Activated CD4-positive, CD25-positive, alpha-beta regulatory T cell treated with anti-CD3 and anti-CD28 coated beads, Interleukin-2, amount 50 U/mL, for 72 hours (primary cell): Measurements from ENCODE around the gene DNAH8.
"Not testable (repeated sequence)": the region's sequence is repeated elsewhere in the genome, so short reads cannot be mapped to it uniquely, and the experiment has no call there.

Source experiments
- DNase-seq: peaks from one replicate; pipeline ENCODE4 v3.0.0; 2021

DNAH8 gene

DNA sequence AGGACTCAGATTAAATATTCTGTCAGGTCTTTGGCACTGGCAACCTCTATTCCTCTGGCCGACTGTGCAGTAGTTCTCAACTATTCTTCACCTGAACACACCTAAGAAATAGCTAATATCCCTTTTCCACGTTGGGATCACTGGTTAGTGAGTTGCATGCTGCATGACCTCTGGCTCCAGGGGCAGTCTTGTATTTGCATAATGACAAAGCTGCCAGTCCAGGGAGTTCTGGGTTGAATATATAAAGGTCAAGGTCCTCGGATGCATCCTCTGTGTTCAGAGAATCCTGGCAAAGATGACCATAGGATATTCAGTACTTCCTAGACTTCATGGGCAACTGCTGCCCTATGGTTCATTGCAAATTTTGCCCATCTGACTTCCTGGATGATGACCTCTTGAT lies 131.2 kb downstream of the DNAH8 start:
- DNase-seq: no peak

DNA sequence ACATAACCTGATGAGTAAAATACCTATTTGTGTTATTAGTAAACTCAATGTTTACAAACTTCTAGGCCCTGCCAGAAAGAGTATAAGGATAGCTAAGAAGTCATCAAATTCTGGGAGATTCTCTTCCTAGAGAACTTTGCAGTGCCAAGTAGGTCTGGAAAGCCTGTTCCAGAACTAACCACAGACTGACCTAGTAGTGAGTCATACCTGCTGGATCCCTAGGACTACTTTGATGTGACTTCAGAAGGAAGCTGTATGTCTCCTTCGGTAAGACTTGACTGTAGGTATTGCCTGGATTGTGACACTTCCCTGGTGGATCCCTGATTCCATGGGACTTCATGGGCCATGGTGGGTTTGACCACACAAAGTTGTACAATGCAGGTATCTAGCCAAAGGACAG lies 131.7 kb downstream of the DNAH8 start:
- no peak for DNase-seq

DNA sequence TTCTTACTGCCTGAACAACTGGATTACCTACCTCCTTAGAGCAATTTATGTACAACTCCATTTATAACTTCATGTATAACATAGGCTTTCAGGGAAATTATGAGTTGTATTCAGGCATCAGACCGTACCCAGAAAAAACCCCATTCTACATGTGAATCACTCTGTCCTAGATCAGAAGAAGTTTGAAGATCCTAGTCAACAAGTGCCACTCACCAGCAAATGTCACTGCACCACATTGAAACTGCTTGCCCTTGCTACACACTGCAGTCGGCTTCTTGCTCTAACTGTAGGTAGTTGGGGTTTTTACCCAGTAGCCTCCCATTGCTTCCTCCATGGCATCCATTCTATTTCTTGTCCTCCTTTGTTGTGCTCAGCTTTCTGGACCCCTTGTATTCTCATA lies 132.4 kb downstream of the DNAH8 start:
- no peak for DNase-seq

DNA sequence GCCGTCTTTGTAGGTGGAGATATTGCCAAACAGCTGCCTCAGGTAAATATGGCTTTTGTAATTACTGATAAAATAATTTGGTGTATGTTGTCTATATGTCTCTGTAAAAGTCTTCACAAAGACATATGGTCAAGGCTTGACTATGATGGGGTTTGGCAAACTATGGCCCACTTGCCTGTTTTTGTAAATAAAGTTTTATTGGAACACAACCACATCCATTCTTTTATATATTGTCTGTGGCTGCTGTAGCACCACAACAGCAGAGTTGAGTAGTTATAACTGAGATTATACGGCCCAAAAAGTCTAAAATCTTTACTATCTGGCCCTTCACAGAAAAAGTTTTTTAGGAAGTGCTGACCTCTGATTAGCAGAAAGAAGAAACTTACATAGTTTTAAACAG lies 133.6 kb downstream of the DNAH8 start:
- no peak for DNase-seq

DNA sequence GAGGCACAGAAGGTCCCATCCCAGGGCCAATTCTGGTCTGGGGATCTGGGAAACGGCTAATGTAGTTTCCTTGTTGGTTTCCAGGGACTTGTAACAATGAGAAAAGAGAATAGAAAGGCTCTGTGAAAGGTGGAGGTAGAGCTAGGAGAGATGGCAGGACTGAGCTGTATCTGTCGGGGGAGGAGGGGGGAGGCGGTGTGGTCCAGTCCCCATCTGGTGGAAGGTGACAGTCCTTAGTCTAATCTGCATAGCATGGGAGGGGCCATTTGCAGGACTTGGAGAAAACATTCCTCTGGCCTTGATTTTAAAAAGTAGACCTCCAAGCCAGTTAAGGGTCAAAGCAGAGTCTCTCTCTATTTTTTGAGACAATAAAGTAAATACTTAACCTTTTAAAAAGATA lies 137.1 kb downstream of the DNAH8 start:
- DNase-seq: no peak

DNA sequence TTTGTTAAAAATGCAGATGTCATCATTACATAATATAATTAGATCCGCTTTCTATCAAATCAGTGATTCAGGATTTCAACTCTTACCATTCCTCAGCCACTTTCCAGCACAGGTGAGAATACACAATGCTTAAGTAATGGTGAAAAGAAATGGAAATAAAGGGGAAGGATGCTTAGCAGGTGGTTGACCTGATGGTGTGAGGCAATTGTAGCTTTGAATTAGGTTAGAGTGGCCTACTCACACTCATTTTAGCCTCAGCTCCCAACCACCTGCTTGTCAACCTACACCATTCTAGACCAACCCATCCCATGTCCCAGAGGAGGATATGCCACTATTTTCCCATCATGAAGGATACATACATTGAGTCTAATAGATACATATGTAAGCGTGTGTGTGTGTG lies 138.1 kb downstream of the DNAH8 start:
- DNase-seq: no peak

DNA sequence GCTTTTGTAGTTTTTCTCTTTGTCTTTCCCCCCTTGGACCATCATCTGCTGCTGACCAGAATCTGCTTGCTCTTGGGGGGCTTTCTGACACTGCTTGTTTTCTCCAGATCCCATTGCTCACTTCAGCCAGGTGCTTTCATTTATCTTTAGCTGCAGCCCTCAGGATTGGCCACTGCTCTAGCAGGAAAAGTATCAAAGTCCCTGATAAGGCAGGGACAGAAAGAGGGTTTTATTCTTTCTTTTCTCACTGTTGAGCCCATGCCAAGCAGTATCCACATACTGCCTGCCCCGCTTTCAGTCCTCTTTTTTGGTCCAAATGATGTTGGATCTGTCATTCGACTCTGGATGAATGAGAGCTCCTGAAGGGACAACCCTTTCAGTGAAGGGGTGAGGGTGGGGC lies 141.4 kb downstream of the DNAH8 start:
- DNase-seq: no peak

DNA sequence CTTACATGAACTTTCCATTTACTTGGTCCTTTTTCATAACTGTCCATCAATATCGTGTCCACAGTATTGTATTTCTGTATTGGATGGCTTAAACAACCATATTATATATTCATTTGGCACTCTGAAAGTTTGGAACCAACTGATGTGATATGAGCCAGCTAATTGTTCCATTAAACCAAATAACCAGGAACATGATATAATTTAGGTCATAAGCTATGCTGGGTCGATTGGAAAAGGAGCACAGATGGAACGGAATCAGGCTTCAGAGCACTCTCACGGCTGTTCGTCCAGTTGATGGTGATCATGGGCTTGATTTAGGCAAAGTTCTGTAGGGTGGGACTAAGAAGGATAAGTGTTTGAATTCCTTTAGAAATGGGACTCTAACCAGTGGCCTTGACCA lies 142.7 kb downstream of the DNAH8 start:
- no peak for DNase-seq

DNA sequence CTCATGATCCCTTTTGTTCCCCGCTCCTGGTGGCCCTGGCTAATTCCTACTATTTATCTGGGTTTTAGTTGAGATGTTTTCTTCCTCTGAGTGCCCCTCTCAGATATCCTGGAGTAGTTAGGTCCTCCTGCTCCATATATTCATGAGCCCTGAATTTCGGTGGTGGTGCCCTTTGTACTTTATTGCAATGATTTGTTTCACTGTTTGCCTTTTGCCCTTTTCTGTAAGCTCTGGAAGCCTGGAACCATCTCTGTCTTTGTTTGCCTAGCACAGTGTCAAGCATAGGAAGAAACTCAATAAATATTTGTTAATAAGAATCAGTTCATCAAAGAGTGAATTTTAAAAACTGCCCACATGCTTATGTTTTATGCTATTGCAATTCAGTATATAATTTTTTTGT lies 144.9 kb downstream of the DNAH8 start:
- no peak for DNase-seq

DNA sequence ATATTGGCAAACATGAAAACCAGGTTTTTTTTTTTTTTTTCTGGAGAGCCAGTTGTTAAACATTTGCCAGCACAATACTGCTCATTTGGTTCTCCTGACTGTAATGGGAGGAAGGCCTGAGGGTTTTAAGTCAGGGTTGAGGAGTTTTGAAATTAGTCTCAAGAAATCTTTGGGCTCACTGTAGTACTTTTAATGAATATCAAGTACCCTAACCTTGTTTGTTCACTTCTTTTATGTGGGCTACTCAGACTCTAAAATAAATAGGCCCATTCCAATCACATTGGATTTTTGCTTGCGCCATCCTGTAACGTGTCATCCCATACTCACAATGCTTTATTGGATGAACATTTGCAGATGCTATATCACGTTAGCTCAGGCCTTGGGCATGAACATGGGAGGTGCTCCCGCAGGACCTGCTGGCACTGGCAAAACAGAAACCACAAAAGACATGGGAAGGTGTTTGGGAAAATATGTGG lies 146.9 kb downstream of the DNAH8 start:
- no peak for DNase-seq

DNA sequence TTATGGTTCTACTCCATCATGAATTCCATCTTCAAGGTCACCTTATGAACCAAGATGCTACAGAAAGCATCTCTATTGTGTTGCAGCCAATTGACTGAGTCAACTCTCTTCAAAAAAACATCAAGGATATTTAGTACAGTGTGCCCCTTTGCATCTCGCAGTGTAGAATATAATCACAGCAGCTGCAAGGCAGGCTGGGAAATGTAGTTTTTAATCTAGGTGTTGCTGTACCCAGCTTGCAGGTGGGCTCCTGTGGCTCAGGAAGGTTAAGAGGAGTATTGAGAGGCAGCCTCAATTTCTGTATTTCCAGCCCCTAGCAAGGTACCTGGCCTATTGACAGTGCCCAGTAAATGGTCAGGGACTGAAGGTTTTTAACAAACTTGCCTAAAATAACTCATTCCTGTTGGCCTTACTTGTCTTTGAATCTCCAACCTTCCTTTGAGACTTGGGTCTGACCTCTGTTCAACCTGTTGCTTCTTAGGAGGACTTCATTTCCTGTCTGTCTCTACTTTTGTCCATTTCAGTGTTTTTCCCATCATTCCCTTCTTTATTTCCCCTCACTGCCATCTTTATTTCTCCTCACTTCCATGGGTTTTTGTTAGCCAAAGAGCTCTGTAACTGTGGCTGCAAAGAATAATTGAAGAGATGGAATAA lies 150.5 kb downstream of the DNAH8 start:
- DNase-seq: no peak

DNA sequence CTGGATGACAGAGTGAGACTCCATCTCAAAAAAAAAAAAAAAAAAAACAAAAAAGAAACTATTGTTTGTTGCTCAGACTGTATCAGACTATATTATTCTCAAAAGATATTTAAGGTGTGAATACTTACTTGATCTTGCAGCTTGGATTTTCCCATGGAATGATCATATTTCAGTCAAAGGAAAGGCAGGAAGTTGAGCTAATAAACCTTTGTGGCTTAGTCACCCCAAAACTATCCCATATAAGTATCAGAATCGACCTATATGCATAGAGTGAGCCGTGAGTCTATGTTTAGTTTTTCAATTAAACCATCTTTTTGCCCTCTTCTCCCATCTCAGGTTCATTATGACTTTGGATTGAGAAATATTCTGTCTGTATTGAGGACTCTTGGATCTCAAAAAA lies 152.6 kb downstream of the DNAH8 start:
- no peak for DNase-seq

DNA sequence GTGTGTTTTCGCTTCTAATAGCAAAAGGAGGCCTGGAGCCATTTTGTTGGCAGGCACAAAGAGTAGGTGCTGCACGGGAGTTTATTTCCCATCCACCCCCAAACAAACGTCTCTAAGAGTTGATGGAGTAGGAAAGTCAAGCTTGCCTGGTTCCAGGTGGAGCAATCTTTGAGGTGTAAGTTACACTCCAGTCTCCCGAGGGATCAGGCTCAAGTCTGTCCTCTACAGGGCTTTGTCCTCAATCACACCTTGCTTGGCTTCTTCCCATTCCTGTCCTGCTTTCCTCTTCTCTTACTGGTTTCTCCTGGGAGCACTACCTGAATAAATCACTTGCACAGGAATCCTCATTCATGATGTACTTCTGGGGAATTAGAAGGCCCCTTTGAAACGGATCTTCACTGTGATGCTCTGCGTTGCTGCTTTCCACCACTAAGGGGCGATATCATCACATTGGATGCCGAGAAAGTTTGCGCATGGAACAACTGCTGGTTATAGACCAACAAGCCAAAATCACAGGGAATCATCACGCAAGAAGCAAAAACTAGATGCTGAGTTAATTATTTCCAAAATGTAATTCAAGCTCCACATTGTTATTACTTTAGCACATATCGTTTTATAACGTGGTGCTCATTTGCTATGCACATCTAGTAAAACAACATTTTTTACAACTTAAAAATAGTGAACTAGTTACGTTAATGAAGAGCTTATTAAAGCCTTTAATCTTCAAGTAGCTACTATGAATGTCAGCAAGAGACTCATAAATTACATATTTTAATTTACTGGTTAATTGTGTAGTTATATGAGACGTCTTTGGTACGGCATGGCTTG lies 156.8 kb downstream of the DNAH8 start:
- DNase-seq: peak; percentile 62

DNA sequence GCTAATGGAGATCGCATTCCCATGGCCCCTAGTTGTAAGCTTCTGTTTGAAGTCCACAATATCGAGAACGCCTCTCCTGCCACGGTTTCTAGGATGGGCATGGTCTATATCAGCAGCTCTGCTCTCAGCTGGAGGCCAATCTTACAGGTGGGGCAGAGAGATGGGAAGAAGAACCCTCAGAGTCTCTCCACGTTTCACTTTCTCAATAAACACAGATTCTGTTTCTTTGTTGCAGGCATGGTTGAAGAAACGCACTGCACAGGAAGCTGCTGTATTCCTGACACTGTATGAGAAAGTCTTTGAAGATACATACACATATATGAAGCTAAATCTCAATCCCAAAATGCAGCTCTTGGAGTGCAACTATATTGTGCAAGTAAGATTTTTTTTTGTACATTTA lies 157.9 kb downstream of the DNAH8 start:
- DNase-seq: no peak

DNA sequence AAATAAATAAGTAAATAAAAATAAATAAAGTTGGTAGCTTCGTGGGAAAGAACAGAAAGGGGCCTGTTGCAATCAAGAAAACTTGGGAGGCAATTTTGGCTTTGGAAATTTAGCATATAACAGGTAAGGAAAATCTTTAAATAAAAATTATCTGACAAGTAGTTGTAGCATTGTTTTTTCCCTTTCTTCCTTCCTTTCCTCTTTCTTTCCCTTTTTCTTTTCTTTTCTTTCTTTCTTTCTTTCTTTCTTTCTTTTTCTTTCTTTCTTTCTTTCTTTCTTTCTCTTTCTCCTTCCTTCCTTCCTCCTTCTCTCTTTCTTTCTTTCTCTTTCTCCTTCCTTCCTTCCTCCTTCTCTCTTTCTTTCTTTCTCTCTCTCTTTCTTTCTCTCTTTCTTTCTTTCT lies 158.7 kb downstream of the DNAH8 start:
- not testable (repeated sequence) for DNase-seq

DNA sequence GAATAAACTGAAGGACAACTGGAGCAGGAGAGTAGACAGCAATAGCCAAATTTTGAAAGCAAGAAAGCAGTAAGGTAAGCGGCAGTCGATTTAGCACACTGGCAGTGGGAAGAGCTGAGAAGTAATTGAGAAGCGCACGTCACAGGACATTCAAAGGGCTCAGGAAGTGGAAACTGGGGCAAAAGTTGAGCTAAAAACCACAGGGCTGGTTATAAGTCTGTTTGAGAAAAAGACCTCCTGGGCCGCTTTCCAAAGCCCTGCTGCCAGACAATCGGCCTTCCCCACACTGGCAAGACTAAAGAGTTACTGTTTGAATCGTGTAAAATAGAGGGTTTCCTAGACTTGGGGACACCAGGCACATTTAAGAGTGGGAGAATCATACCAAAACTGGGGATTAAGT lies 161.4 kb downstream of the DNAH8 start:
- DNase-seq: no peak

DNA sequence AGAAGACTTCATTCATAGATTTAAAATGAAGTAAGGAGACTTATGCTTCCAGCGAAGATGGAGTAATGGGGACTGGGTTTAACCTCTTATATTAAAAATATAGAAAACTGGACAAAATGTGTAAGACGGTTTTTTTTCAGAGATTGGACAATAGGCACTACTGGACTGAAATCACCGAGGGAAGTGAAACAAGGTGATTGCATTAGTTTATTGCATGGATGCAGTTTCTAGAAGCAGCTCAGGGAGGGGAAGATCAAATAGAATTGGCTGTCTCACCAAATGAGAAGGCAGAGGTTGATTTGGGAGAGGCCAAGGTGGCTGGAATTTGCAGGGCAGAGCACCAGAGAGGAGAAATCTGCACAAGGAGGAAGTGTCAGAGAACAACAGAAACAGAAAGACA lies 162.6 kb downstream of the DNAH8 start:
- DNase-seq: no peak

DNA sequence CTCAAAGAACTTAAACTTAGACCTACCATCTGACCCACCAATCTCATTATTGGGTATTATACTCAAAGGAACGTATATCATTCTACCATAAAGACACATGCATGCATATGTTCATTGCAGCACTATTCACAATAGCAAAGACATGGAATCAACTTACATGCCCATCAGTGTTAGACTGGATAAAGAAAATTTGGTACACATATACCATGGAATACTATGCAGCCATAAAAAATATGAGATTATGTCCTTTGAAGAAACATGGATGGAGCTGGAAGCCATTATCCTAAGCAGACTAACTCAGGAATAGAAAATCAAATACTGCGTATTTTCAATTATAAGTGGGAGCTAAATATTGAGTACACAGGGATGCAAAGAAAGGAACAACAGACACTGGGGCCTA lies 167.0 kb downstream of the DNAH8 start:
- no peak for DNase-seq

DNA sequence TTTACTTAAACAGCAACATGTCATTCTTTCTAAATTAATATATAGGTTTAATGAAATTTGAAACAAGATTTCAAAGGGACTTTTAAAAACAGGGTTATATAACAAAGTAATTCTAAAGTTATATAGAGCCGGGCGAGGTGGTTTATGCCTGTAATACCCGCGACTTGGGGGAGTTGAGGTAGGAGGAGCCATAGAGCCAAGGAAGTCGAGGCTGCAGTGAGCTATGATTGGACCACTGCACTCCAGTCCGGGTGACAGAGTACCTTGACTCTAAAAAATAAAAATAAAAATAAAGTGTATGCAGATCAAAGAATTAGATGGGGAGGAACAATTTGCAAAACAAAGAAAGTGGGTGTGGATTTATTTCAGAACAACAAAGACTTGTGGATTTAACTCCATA lies 182.4 kb downstream of the DNAH8 start:
- DNase-seq: no peak

DNA sequence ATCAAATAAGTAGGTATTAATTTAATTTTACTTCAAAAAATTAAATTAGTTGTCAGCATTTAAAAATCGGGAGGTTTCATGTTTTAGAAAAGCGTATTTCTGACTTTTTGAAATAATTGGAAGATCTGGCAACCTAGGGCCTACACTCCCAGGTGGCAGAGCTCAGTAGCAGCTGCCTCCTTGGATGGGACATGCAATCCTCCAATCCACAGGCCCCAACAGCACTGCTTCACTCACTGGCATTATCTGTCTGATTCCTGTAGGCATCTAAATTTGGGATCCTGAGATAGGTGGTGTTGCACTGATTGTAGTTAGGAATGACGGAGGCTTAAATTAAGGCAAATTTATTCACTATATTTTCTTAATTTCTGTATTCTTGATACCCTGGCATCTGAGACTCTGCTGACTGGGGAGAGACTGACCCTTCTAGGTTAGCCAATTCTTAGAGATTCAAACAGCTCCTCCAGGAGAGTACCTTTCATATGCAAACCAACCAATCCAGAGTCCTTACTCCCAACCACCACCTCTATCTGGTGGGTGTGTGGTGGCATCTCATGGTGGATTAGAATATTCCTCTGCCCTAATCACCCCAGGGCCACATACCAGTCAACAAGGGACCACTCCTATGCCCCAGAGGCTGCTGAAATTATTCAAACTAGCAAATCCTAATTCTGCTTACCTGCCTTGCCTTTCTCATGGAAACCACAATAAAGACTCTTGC lies 186.9 kb downstream of the DNAH8 start:
- DNase-seq: no peak

DNA sequence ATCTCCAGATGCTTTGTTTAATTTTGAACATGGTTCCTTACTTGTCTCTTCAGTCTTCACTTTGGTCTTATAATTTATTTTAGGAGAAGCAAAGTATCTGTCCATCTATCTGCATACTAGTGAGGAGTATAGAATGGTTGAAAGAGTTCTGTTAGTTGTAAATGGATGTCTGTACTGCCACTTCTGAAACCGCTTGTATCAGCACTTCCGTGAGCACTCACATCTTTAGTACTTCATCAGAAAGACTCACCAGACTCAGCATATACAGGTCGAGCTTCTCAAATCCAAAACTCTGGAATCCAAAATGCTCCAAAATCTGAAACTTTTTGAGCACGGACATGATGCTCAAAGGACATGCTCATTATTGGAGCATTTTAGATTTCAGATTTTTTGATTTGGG lies 191.5 kb downstream of the DNAH8 start:
- DNase-seq: no peak

DNA sequence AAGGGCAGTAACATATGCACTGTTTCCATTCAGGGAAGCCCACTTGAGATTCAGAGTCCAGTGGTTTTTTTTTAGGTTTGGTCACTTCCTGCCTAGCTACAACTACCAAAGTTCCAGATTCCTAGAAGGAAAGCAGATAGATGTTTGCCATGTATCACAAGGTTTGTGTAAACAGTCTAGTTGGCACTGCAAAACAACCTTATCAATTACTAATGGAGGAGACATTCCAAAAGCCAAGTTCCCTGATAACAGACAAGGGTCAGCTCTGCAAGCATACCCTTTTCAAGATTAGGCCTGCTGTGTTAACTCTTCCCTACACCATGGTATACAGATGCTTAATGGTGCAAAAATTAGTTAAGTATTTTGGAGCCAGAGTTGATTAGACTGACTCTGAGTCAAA lies 192.2 kb downstream of the DNAH8 start:
- no peak for DNase-seq

DNA sequence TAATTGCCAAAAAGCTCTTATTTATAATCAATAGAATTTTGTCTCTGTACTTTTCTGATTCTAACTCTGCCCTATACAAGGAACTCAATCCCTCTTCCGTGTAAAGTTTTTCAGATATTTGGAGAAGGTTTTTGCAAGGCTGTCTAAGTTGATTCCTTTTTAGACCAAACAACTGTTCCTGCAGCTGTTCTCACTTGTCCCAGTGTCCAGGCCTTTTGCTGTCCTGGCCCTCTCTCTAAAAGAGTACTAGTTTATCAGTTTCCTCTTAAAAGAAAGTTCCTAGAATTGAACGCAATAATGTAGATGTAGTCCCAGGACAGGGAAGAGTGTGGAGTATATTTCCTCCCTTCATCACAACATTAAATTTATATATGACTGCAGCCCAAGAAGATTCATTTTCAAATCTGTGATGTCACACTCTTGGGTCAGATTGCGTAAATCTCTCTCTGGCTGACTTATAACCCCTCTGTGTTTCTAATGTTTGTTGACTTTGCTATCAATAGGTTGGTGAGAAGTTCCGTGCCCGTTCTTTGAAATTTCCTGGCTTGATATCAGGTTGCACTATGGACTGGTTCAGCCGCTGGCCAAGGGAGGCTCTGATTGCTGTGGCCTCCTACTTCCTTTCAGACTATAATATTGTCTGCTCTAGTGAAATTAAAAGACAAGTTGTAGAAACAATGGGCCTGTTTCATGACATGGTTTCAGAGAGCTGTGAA lies 194.1 kb downstream of the DNAH8 start:
- DNase-seq: no peak
